PC-9 (cell line): ENCODE measurements around the gene GTPBP3. TPM values are rescaled to one million over a fixed set of nuclear protein-coding genes. Genes with fewer than 3 reads are reported as not detected.
A peak's percentile ranks its signal among the peaks of the same experiment; 100 is the strongest.

Source experiments
- BruUV-seq: library from RNA; stranded (reverse); fragments of 400-500 nt; replicated peaks from 2 replicates; lab custom pipeline; 2021; lab: Mats Ljungman, UMichigan
- CTCF ChIA-PET: fragments of 300-600 bp; sonication (Branson Sonifier 250); formaldehyde crosslinking; loops from one replicate; lab custom pipeline; 2022; ENCODE audit warnings: antibody characterized with exemption; lab: Charles Lee
- POLR2A ChIA-PET: fragments of 300-600 bp; sonication (Branson Sonifier 250); formaldehyde crosslinking; loops from one replicate; lab custom pipeline; 2022; ENCODE audit warnings: antibody characterized with exemption; ENCODE audit not compliant: unreplicated experiment; lab: Charles Lee
- DNase-seq, 2 experiments: peaks; one replicate each; pipeline versions ENCODE4 v3.0.0 to v3.0.0-alpha.2; 2015 to 2022; ENCODE audit warnings: mixed read lengths in 1 of 2
- H2AFZ ChIP-seq: fragments of 200-600 bp; sonication (generic); 2 replicates; pipeline ENCODE4 v1.8.1; 2017; ENCODE audit warnings: antibody characterized with exemption
- H3F3A ChIP-seq: fragments of 200-600 bp; sonication (generic); 2 replicates; pipeline ENCODE4 v1.8.1; 2017; ENCODE audit warnings: antibody characterized with exemption, mild to moderate bottlenecking, low read depth; ENCODE audit not compliant: insufficient read depth
- H3K27ac ChIP-seq: fragments of 200-600 bp; sonication (generic); 2 replicates; pipeline ENCODE4 v1.6.1; 2016; ENCODE audit warnings: mixed run types
- H3K27me3 ChIP-seq: fragments of 200-600 bp; sonication (generic); 2 replicates; pipeline ENCODE4 v1.6.1; 2016; ENCODE audit warnings: low read depth, mixed run types; ENCODE audit not compliant: insufficient read depth
- H3K36me3 ChIP-seq: fragments of 200-600 bp; sonication (generic); 2 replicates; pipeline ENCODE4 v1.6.1; 2016; ENCODE audit warnings: low read depth, mixed run types
- H3K4me1 ChIP-seq: fragments of 200-600 bp; sonication (generic); replicated peaks from 2 replicates; pipeline ENCODE4 v1.6.1; 2016; ENCODE audit warnings: mixed run types; ENCODE audit not compliant: insufficient read depth
- H3K4me2 ChIP-seq: fragments of 200-600 bp; sonication (generic); 2 replicates; pipeline ENCODE4 v1.6.1; 2017; ENCODE audit warnings: mixed run types
- H3K4me3 ChIP-seq: fragments of 200-600 bp; sonication (generic); 2 replicates; pipeline ENCODE4 v1.6.1; 2016; ENCODE audit warnings: mixed run types
- H3K79me2 ChIP-seq: fragments of 200-600 bp; sonication (generic); 2 replicates; pipeline ENCODE4 v1.6.1; 2017; ENCODE audit warnings: low read depth, mixed run types
- H3K9me2 ChIP-seq: fragments of 200-600 bp; sonication (generic); 2 replicates; pipeline ENCODE4 v1.8.1; 2017; ENCODE audit warnings: mild to moderate bottlenecking; ENCODE audit not compliant: insufficient read depth
- H3K9me3 ChIP-seq: fragments of 200-600 bp; sonication (generic); 2 replicates; pipeline ENCODE4 v1.8.1; 2016; ENCODE audit warnings: low read depth; ENCODE audit not compliant: insufficient read depth
- H4K20me1 ChIP-seq: fragments of 200-600 bp; sonication (generic); 2 replicates; pipeline ENCODE4 v1.8.1; 2017; ENCODE audit not compliant: insufficient read depth
- CTCF ChIP-seq: fragments of 200-600 bp; sonication (generic); conservative IDR thresholded peaks from 2 replicates; pipeline ENCODE4 v1.6.1; 2017; ENCODE audit warnings: mixed run types, antibody characterized with exemption, mild to moderate bottlenecking, moderate library complexity
- EZH2 ChIP-seq: fragments of 200-600 bp; sonication (generic); IDR thresholded peaks from 2 replicates; pipeline ENCODE4 v1.8.0; 2017; ENCODE audit warnings: antibody characterized with exemption, low read depth
- intact Hi-C: fragments of 100-400 bp; cut with micrococcal nuclease; formaldehyde crosslinking; loops from one replicate; pipeline ENCODE4 v1.10.0; 2022; ENCODE audit not compliant: unreplicated experiment
- total RNA-seq: library from RNA; stranded (reverse); gene quantifications from 2 replicates; pipeline ENCODE4 v1.2.3, GENCODE V29; 2021

Gene GTPBP3
- total RNA-seq, 1 experiment from 2014 or later, result 50.7 TPM

- no peaks in the 10 kb centered on the region for H3K27me3 ChIP-seq
- H3K4me3 ChIP-seq, result peak overlapping the region; percentile 78
- peak overlapping the region; percentile 85 for H3K4me2 ChIP-seq
- intact Hi-C loops, result loop anchor here (5.0 to 10.0 kb wide), 2 partner anchors 591 to 626 kb away; partner anchors contain the start of genes CCDC124 and NWD1
- H4K20me1 ChIP-seq, result no peaks in the 10 kb centered on the region; the same call in 1 of the 2 replicates
- no peaks in the 10 kb centered on the region for H3K9me2 ChIP-seq
- peaks cover 53% of the 10 kb centered on the region for H3K79me2 ChIP-seq
- no peaks in the 10 kb centered on the region for H3K36me3 ChIP-seq
- no TSS peak for BruUV-seq
- DNase-seq, result no peak
- CTCF ChIA-PET, result no interaction called here
- 0 out of 2 replicates have a peak overlapping the region, but pooled peaks have one; percentile 30 for H3K27ac ChIP-seq
- peak overlapping the region; percentile 95 for H2AFZ ChIP-seq
- H3K9me3 ChIP-seq, result no peaks in the 10 kb centered on the region
- TF ChIP-seq CTCF, result no peak
- TF ChIP-seq EZH2, result no peak
- H3F3A ChIP-seq, result peaks cover 29% of the 10 kb centered on the region
- peaks cover 51% of the 10 kb centered on the region for H3K4me1 ChIP-seq
- POLR2A ChIA-PET, result interaction anchor here (0.5 kb wide), 1 partner anchor 106 kb away, joined by 5 read pairs; no protein-coding TSS in a partner anchor
These were observed 31.1 kb upstream of the GTPBP3 start for GRCh38 chr19:17306285-17306714.

DNA sequence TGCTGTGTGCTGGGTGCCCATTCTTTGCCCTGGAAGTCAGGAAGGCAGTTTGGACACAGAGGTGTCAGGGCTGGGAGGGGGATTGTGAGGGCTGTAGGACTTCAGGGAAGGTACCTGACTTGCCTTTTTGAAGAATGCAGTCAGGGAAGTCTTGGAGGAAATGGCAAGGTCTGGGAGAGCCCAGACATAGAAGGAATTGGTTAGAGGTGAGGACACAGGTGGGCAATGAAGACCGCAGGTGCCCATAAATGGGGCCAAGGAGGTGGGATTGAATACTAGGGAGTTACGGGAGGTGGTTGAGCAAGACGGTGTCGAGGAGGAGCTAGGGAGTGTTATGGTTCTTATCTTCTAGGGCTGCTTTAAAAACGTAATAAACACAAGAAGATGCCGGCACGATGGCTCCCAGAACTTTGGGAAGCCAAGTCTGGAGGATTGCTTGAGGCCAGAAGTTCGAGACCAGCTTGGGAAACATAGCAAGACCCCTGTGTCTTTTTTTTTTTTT, 29.4 kb upstream of the GTPBP3 start:
- Histone ChIP-seq H3F3A (peaks cover 38% of the 10 kb centered on the region), H3K4me2 (no peak overlapping the region), H4K20me1 (peaks cover 9% of the 10 kb centered on the region), H3K79me2 (peaks cover 54% of the 10 kb centered on the region), H3K9me3 (no peaks in the 10 kb centered on the region), H3K27me3 (no peaks in the 10 kb centered on the region), H3K27ac (no peak overlapping the region), H3K4me3 (no peak overlapping the region), H3K4me1 (peaks cover 58% of the 10 kb centered on the region), H2AFZ (no peak overlapping the region), H3K9me2 (no peaks in the 10 kb centered on the region), H3K36me3 (no peaks in the 10 kb centered on the region)
- CTCF ChIA-PET, result no interaction called here
- POLR2A ChIA-PET, result no interaction called here
- TF ChIP-seq CTCF (no peak), EZH2 (no peak)
- no peak for DNase-seq
- no TSS peak for BruUV-seq
- intact Hi-C loops, result loop anchor here (5.0 to 10.0 kb wide), 2 partner anchors 593 to 624 kb away; partner anchors contain the start of genes CCDC124 and NWD1

- peak within 1 kb of the TSS; percentile 63 for H2AFZ ChIP-seq
- H3K27me3 ChIP-seq, result no peaks in the 10 kb centered on the region
- no TSS peak for BruUV-seq
- TF ChIP-seq EZH2 (no peak), CTCF (no peak)
- peaks cover 50% of the 10 kb centered on the region for H3K4me1 ChIP-seq
- H3K9me3 ChIP-seq, result no peaks in the 10 kb centered on the region
- H3F3A ChIP-seq, result peaks cover 39% of the 10 kb centered on the region
- peak within 1 kb of the TSS; percentile 85 for H3K4me2 ChIP-seq
- peaks cover 12% of the 10 kb centered on the region for H4K20me1 ChIP-seq
- H3K9me2 ChIP-seq, result no peaks in the 10 kb centered on the region
- peak within 1 kb of the TSS; percentile 51 for H3K27ac ChIP-seq
- peak within 1 kb of the TSS; percentile 72 for H3K4me3 ChIP-seq
- peaks cover 69% of the 10 kb centered on the region for H3K79me2 ChIP-seq
- ChIA-PET CTCF (interaction anchor here (0.5 to 1.0 kb wide), 3 partner anchors 54 to 550 kb away, joined by 3 to 11 read pairs (median 3); partner anchors contain the start of gene MVB12A), POLR2A (interaction anchor here (0.5 to 1.2 kb wide), 11 partner anchors 8 to 1112 kb away, joined by 3 to 12 read pairs (median 5); partner anchors contain the start of genes ANO8, MVB12A and USE1)
- H3K36me3 ChIP-seq, result 0 out of 2 replicates have a peak, but pooled peaks cover 8% of the 10 kb centered on the region
- peak; percentile 98 to 100 for DNase-seq
- intact Hi-C loops, result loop anchor here (1.0 to 10.0 kb wide), 3 partner anchors 28 to 623 kb away; partner anchors contain the start of genes CCDC124, GTPBP3 and NWD1
These were observed 28.0 kb upstream of the GTPBP3 start, which contains the start of gene DDA1 for GRCh38 chr19:17309198-17309964. Gene DDA1 (plus strand): TSS chr19:17309563. CDS start chr19:17309655, 92 bp downstream.
